ENCODE results near the gene FGF14.

Gene FGF14

DNA sequence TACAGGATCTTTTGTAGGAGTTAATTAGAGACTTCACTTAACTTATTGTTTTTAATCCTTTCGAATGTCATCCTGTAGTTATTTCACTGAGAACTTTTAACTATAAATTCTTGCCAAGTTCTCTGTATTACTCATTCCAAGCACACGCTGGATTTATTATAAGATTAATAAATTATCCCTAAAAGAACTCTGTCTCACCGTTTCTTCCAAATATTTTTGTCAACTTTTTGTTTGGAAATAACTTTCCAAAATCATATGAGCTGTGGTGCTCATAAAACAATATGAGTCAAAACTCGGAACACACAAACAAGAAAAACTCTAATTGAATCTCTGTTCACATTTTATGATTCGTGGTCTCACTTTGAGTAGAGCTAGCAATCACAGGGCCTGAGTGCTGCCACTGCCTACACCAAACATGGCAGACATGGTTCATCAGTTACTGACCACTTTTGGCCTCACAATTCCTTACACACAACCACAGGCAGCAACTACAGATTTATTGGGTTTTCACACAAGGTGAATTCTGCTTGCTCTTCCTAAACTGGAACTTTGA lies 412.0 kb downstream of the FGF14 start:
- DNase-seq (ENCODE audit: low read depth), result no peak
- TF ChIP-seq, protein P1, sequence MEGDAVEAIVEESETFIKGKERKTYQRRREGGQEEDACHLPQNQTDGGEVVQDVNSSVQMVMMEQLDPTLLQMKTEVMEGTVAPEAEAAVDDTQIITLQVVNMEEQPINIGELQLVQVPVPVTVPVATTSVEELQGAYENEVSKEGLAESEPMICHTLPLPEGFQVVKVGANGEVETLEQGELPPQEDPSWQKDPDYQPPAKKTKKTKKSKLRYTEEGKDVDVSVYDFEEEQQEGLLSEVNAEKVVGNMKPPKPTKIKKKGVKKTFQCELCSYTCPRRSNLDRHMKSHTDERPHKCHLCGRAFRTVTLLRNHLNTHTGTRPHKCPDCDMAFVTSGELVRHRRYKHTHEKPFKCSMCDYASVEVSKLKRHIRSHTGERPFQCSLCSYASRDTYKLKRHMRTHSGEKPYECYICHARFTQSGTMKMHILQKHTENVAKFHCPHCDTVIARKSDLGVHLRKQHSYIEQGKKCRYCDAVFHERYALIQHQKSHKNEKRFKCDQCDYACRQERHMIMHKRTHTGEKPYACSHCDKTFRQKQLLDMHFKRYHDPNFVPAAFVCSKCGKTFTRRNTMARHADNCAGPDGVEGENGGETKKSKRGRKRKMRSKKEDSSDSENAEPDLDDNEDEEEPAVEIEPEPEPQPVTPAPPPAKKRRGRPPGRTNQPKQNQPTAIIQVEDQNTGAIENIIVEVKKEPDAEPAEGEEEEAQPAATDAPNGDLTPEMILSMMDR (IDR thresholded peaks at IDR 0.05; ENCODE audit: low read depth, low read length, missing control alignments), result no peak
- no peak overlapping the region for H3K4me3 ChIP-seq (ENCODE audit: low read depth, low read length)
- in situ Hi-C loops (cut with HindIII; ENCODE audit: low sequenced_read_pairs), result no loop called here

DNA sequence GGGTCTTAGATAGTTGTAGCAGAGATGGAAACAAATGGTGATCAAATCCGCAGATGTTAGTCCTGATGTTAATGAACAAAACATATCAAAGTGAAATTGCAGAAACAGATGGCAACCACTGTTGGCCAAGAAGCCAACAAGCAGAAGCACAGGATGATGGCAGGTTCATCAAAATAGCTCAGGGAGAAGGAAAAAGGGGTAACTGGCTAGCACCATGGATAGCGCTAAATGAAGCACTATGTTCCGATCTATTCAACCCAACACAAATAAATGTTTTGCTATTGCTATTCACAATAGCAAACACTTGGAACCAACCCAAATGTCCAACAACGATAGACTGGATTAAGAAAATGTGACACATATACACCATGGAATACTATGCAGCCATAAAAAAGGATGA lies 413.7 kb downstream of the FGF14 start:
- no peak for DNase-seq (ENCODE audit: low read depth)
- H3K4me3 ChIP-seq (ENCODE audit: low read depth, low read length), result no peak overlapping the region
- TF ChIP-seq, protein P1 (IDR thresholded peaks at IDR 0.05; ENCODE audit: low read depth, low read length, missing control alignments), result no peak
- in situ Hi-C loops (cut with HindIII; ENCODE audit: low sequenced_read_pairs), result no loop called here

DNA sequence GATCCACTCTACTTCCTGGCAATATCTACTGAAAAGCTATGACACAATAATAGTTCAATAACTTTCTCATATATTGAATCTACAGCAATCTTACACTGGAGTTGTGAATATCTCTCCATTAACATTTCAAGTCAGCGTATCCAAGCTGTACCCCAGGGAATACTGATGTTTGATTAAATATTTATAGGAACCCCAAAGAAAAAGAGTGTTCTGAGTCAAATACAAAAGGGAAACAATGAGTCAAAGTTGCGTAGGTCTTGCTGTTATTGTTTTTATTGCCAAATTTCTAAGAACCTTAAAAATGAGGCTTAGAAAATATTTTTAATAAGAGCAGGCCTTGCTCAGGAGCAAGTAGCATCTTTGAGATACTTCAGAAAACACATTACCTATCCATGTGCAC lies 415.5 kb downstream of the FGF14 start:
- TF ChIP-seq, protein P1 (IDR thresholded peaks at IDR 0.05; ENCODE audit: low read depth, low read length, missing control alignments), result no peak
- DNase-seq (ENCODE audit: low read depth), result no peak
- in situ Hi-C loops (cut with HindIII; ENCODE audit: low sequenced_read_pairs), result no loop called here
- H3K4me3 ChIP-seq (ENCODE audit: low read depth, low read length), result no peak overlapping the region

DNA sequence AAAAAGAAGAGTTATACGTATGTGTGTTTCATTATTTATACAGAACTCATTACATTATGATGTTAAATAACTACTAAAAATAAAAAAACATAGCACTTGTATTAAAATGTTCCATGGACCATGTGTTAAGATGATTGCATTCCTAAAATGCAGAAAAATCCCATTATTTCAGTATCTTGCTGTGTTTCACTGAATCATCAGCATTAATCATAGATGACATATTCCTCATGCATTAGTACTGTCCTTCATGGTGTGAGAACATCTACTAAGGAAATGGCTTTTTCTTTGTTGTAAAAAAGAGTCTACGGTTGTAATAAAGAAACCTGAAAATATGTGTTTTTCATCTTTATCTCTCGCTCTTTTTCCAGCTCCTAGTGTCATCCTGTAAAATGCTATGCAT lies 416.5 kb downstream of the FGF14 start:
- in situ Hi-C loops (cut with HindIII; ENCODE audit: low sequenced_read_pairs), result no loop called here
- no peak overlapping the region for H3K4me3 ChIP-seq (ENCODE audit: low read depth, low read length)
- TF ChIP-seq, protein P1 (IDR thresholded peaks at IDR 0.05; ENCODE audit: low read depth, low read length, missing control alignments), result no peak
- peak; percentile 53 for DNase-seq (ENCODE audit: low read depth)

DNA sequence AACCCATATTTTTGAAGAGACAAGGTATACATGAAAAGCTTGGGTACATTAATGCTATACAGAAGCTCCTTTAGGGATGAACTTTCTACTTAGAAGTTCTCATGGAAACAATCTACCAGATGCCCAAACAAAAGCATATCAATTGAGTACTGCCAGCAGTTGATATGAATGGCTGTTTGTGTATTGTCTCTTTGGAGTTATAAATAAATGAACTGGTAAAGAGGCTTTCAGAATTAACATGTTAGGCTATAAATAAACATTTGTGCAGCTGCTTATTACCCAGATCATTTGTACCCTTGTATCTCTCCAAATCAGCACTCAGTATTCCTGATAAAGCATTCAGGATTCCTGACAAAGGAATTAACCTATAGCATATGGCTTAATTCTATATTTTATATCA lies 418.9 kb downstream of the FGF14 start:
- in situ Hi-C loops (cut with HindIII; ENCODE audit: low sequenced_read_pairs), result no loop called here
- TF ChIP-seq, protein P1 (IDR thresholded peaks at IDR 0.05; ENCODE audit: low read depth, low read length, missing control alignments), result no peak

DNA sequence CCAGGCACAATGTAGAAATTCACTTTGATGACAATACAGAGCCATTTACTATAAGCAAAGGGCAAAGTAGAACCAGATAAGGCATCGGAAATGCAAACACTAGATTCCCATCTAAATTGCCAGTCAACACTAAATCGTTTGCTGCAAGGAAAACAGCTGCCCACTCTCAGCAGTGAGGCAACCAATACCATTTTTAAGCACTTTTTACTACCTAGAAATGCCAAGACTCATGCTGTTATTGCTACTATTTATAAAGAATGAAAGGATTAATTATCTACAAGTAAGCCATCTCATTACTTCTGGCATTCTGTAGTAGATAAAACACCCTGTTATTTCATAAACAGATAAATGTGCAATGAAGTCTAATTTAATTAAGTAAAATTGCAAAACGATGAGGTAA lies 422.0 kb downstream of the FGF14 start:
- TF ChIP-seq, protein P1 (IDR thresholded peaks at IDR 0.05; ENCODE audit: low read depth, low read length, missing control alignments), result no peak
- in situ Hi-C loops (cut with HindIII; ENCODE audit: low sequenced_read_pairs), result no loop called here
- H3K4me3 ChIP-seq (ENCODE audit: low read depth, low read length), result no peak overlapping the region
- DNase-seq (ENCODE audit: low read depth), result no peak

More for the DNA sequence above, 418.9 kb downstream of the FGF14 start:
- H3K4me3 ChIP-seq (ENCODE audit: low read depth, low read length), result no peak overlapping the region
- no peak for DNase-seq (ENCODE audit: low read depth)

Data from astrocyte of the cerebellum (primary cell).